NCI-H2029 treated with DMSO at 0.1 percent for 48 hours (cell line): ENCODE results near the gene SPTBN4.
"Not testable (repeated sequence)": the region's sequence is repeated elsewhere in the genome, so short reads cannot be mapped to it uniquely, and the experiment has no call there.

Source experiments
- DNase-seq: peaks from one replicate; lab custom pipeline; 2025; lab: John Stamatoyannopoulos, UW

Gene SPTBN4

GRCh38 chr19:40466985-40467734 lies at the start of gene SPTBN4:
TSS of gene SPTBN4 (plus strand) at chr19:40467001. CDS start at chr19:40472622, 5,621 bp downstream.
- no peak for DNase-seq

GRCh38 chr19:40417643-40417981 lies 49.2 kb upstream of the SPTBN4 start:
- no peak for DNase-seq

- DNase-seq = no peak
These were observed 48.8 kb upstream of the SPTBN4 start for GRCh38 chr19:40418040-40418439.

- DNase-seq = no peak
These were observed 47.7 kb upstream of the SPTBN4 start for GRCh38 chr19:40419066-40419612.

GRCh38 chr19:40419780-40420179 lies 47.0 kb upstream of the SPTBN4 start:
- no peak for DNase-seq

- DNase-seq = no peak
These were observed 46.4 kb upstream of the SPTBN4 start for GRCh38 chr19:40420451-40420765.

GRCh38 chr19:40420766-40421765 lies 45.7 kb upstream of the SPTBN4 start:
- DNase-seq = peak; percentile 58

GRCh38 chr19:40421993-40422747 lies 44.6 kb upstream of the SPTBN4 start:
- DNase-seq = no peak

- no peak for DNase-seq
These were observed 43.8 kb upstream of the SPTBN4 start for GRCh38 chr19:40422748-40423566.

- no peak for DNase-seq
These were observed 42.9 kb upstream of the SPTBN4 start for GRCh38 chr19:40423938-40424337.

- DNase-seq = no peak
These were observed 42.0 kb upstream of the SPTBN4 start for GRCh38 chr19:40424637-40425449.

- peak; percentile 98 for DNase-seq
These were observed 41.1 kb upstream of the SPTBN4 start, which contains the start of gene SERTAD1 for GRCh38 chr19:40425450-40426287. TSS of gene SERTAD1 (minus strand) at chr19:40425992. CDS start at chr19:40423546, 2,446 bp downstream.

- DNase-seq = not testable (repeated sequence)
These were observed 38.6 kb upstream of the SPTBN4 start for GRCh38 chr19:40428197-40428596.

- not testable (repeated sequence) for DNase-seq
These were observed 36.6 kb upstream of the SPTBN4 start for GRCh38 chr19:40430242-40430641.

- DNase-seq = no peak
These were observed 35.1 kb upstream of the SPTBN4 start for GRCh38 chr19:40431698-40432097.

GRCh38 chr19:40432760-40433159 lies 34.0 kb upstream of the SPTBN4 start:
- DNase-seq = not testable (repeated sequence)

GRCh38 chr19:40433391-40434216 lies 33.2 kb upstream of the SPTBN4 start:
- DNase-seq = peak; percentile 62

- no peak for DNase-seq
These were observed 28.5 kb upstream of the SPTBN4 start for GRCh38 chr19:40438284-40438683.
